Colonic mucosa (tissue), 4 donors: ENCODE data around the gene RHBDL1. TPM values are rescaled to one million over a fixed set of nuclear protein-coding genes. Genes with fewer than 3 reads are reported as not detected.

Source experiments
- DNase-seq: peaks from one replicate; pipeline ENCODE4 v3.0.0-alpha.2; 2020
- H3K27ac ChIP-seq: fragments of 200-600 bp; one replicate; pipeline ENCODE4 v1.8.0; 2021
- H3K27me3 ChIP-seq: fragments of 200-600 bp; one replicate; pipeline ENCODE4 v1.8.0; 2021
- H3K36me3 ChIP-seq: fragments of 200-600 bp; one replicate; pipeline ENCODE4 v1.8.0; 2021
- H3K4me1 ChIP-seq: fragments of 200-600 bp; one replicate; pipeline ENCODE4 v1.8.0; 2021; ENCODE audit warnings: mild to moderate bottlenecking
- H3K4me3 ChIP-seq: fragments of 200-600 bp; one replicate; pipeline ENCODE4 v1.8.0; 2021
- H3K9ac ChIP-seq, 2 donors: one replicate each; pipeline ENCODE4 v1.7.0; 2013; ENCODE audit warnings: control low read depth in 2 of 2, low read depth in 2 of 2, low read length in 2 of 2
- H3K9me3 ChIP-seq: fragments of 200-600 bp; one replicate; pipeline ENCODE4 v1.8.0; 2021
- CTCF ChIP-seq: fragments of 200-600 bp; IDR thresholded peaks from one replicate; pipeline ENCODE4 v1.8.0; 2022; ENCODE audit warnings: antibody characterized with exemption, mild to moderate bottlenecking
- intact Hi-C: fragments of 100-400 bp; cut with DNase I; formaldehyde crosslinking; loops from one replicate; pipeline ENCODE4 v1.14.1; 2022
- total RNA-seq, 2 donors: library from RNA; stranded (reverse); fragmentation: NEBNext Ultra II Directional in 1 of 2; extraction: Animal tissue kit (Norgen Biotek cat#: 25700) in 1 of 2; gene quantifications; one replicate each; pipeline ENCODE4 v1.2.1, GENCODE V29; 2021
- donor health status: healthy.
- donor health status: DM: no; HTN: no; CAD: no.
- donor health status: DM: no; HTN: no; CAD: no.

Gene RHBDL1
- total RNA-seq, 2 donors from 2014 or later: 4.0 to 5.7 TPM

GRCh38 chr16:722835-723633, 47.6 kb downstream of the RHBDL1 start:
- H3K27ac ChIP-seq: no peak overlapping the region
- no peak overlapping the region for H3K9ac ChIP-seq
- no peaks in the 10 kb centered on the region for H3K36me3 ChIP-seq
- H3K9me3 ChIP-seq: no peaks in the 10 kb centered on the region
- TF ChIP-seq CTCF: no peak
- H3K4me1 ChIP-seq: peaks cover 29% of the 10 kb centered on the region
- H3K4me3 ChIP-seq: no peak overlapping the region
- H3K27me3 ChIP-seq: peaks cover 9% of the 10 kb centered on the region
- no peak for DNase-seq
- intact Hi-C loops: no loop called here

- Histone ChIP-seq H3K9ac (no peak overlapping the region), H3K4me1 (peaks cover 27% of the 10 kb centered on the region), H3K36me3 (no peaks in the 10 kb centered on the region), H3K4me3 (no peak overlapping the region), H3K27ac (no peak overlapping the region), H3K27me3 (peaks cover 9% of the 10 kb centered on the region), H3K9me3 (no peaks in the 10 kb centered on the region)
- TF ChIP-seq CTCF: no peak
- no peak for DNase-seq
- intact Hi-C loops: no loop called here
Measured at GRCh38 chr16:723695-724094, 48.2 kb downstream of the RHBDL1 start.

GRCh38 chr16:724188-725040, 48.9 kb downstream of the RHBDL1 start:
- TF ChIP-seq CTCF: no peak
- intact Hi-C loops: no loop called here
- Histone ChIP-seq H3K27me3 (peaks cover 9% of the 10 kb centered on the region), H3K4me1 (peaks cover 20% of the 10 kb centered on the region), H3K27ac (no peak overlapping the region), H3K4me3 (no peak overlapping the region), H3K36me3 (no peaks in the 10 kb centered on the region), H3K9ac (no peak overlapping the region), H3K9me3 (no peaks in the 10 kb centered on the region)
- no peak for DNase-seq

- Histone ChIP-seq H3K27me3 (peaks cover 9% of the 10 kb centered on the region), H3K9ac (no peak overlapping the region), H3K4me1 (peaks cover 16% of the 10 kb centered on the region), H3K4me3 (no peak overlapping the region), H3K36me3 (no peaks in the 10 kb centered on the region), H3K9me3 (no peaks in the 10 kb centered on the region), H3K27ac (no peak overlapping the region)
- intact Hi-C loops: no loop called here
- no peak for DNase-seq
- TF ChIP-seq CTCF: no peak
Measured at GRCh38 chr16:725041-725376, 49.5 kb downstream of the RHBDL1 start.

GRCh38 chr16:725463-726187, 50.2 kb downstream of the RHBDL1 start:
- H3K27me3 ChIP-seq: peaks cover 9% of the 10 kb centered on the region
- intact Hi-C loops: no loop called here
- no peaks in the 10 kb centered on the region for H3K36me3 ChIP-seq
- DNase-seq: no peak
- H3K9ac ChIP-seq: no peak overlapping the region
- H3K27ac ChIP-seq: no peak overlapping the region
- H3K4me3 ChIP-seq: no peak overlapping the region
- TF ChIP-seq CTCF: no peak
- peaks cover 13% of the 10 kb centered on the region for H3K4me1 ChIP-seq
- no peaks in the 10 kb centered on the region for H3K9me3 ChIP-seq
